ENCODE measurements around the gene CITED4.
"Not testable (repeated sequence)": the region's sequence is repeated elsewhere in the genome, so short reads cannot be mapped to it uniquely, and the experiment has no call there.

Gene CITED4

DNA sequence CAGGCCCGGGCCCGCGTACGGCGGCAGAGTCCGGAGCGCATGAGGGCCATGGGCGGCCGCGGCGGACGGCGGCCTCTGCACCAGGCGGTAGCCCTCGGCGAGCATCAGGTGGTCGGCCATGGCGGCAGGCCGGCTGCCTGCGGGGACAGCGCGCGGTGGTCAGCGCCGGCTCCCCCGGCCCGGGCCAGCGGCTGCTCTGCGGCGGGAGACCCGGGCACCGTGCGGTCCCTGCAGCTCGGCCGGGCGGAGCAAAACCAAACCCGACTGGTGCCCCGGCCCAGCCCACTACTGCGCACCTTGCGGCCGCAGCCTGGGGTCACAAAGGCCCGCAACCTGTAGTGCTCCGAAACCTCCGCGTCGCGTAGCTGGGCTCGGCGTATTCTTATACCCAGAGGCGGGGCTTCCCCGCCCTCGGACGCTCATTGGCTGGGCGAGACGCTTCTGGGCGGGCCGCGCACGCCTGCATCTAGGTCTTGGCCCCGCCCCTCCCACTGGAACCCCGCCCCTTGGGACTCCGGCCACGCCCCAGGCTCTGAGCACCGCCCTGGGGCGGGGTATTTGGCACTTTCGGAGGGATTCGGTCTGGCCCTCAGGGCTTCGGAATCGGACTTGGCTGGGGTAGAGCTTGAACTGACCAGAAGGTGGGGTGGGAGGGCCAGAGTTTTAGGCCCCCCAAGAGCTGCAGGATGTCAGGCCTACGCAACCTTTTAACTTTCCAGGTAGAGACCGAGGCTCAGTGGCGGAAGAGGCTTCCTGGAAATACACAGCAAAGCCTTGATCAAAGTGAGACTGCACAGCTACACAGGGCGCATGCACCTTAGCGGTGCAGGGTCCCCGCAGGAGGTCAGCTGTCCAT, at the start of gene CITED4:
Gene CITED4, minus strand, starts transcription at position 356 of the 856 bp plus-strand sequence. Its CDS starts 236 bp downstream, at position 120.
- peak; percentile 96 for DNase-seq

DNA sequence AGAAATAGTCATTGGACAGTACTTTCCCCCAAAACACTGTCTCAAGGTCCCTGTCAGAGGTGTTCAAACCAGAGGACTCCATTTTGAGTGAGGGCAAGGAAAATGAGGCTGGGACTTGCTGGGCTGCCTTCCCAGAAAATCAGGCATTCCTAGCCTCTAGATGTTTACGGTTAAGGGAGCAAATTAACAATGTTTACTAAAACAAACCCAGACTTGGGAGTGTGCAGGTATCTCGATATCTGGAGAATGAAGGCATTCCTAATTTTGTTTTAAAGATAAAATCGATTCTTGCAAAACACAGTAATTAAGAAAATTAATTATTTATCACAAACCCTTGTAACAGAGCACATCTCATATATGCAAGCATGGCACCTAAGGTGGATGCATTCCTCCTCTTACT, 48.9 kb upstream of the CITED4 start:
- no peak for DNase-seq

DNA sequence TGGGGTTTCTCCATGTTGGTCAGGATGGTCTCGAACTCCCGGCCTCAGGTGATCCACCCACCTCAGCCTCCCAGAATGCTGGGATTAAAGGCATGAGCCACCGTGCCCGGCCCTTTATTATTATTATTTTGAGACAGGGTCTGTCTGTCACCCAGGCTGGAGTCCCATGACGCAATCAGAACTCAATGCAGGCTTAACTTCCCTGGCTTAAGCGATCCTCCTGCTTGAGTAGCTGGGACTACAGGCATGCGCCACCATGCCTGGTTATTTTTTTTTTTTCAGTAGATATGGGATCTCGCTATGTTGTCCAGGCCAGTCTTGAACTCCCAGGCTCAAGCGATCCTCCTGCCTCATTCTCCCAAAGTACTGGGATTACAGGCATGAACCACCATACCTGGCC, 47.1 kb upstream of the CITED4 start:
- no peak for DNase-seq

GRCh38 chr1:40908350-40908749, 46.2 kb upstream of the CITED4 start:
- no peak for DNase-seq

DNA sequence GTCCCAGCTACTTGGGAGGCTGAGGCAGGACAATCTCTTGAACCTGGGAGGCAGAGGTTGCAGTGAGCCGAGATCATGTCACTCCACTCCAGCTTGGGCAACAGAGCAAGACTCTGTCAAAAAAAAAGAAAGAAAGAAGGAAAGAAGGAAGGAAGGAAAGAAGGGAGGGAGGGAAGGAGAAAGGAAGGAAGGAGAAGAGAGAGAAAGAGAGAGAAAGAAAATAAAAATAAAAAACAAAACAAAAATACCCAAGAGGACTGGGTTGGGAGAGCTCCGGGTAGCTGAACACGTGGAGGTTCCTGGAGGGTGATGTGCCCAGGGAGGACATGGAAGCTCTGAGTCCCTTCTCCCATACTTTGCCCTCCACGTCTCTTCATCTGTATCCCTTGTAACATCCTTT, 45.7 kb upstream of the CITED4 start:
- DNase-seq, result no peak

- no peak for DNase-seq
These were observed 44.7 kb upstream of the CITED4 start for GRCh38 chr1:40906781-40907400.

GRCh38 chr1:40905061-40905460, 42.9 kb upstream of the CITED4 start:
- DNase-seq, result no peak

GRCh38 chr1:40903106-40903505, 40.9 kb upstream of the CITED4 start:
- DNase-seq, result no peak

DNA sequence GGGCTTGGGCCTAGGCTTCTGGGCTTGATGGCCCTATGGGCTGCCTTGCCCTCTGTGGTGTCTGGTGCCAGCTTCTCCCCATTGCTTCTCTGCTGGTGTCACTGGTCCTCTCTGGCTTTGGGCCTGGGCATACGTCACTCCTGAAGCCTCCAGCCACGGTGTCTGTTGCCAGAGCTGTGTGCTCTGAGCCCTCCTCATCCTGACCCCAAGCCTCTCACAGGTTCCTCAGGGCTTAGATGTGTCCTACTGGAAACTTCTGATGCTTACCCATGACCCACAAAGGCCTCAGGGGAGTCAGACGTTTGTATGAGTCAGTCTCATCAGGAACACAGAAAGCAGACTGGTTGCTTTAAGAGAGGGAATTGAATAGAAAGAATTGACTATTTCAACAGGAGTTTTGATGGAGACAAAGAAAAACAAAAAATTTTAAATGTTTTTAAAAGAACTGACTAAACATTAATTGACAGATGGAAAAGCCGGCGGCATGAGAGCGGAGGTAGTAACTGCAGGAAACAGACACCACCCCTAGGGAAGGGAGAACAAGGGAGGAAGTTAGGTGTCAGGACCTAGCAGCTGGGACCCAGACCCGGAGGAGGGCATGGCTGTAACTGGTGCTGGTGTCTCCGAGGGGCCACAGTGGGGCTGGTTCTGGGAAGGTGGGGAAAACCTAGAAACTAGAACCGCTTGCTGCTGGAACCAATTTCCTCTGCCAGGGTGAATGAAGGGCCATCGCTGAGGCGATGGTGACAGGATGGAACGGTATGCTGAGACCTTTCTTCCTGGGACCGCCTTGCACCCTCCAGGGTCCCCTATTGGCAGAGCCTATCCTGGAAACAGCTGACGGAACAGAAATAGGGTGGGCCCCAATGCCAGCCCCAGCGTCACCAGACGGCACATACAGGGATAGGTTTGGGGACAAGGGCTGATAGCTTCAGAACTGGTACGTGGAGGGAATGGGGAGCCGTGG, 40.0 kb upstream of the CITED4 start:
- no peak for DNase-seq

GRCh38 chr1:40899230-40899870, 37.2 kb upstream of the CITED4 start:
- DNase-seq, result no peak

- DNase-seq, result no peak
These were observed 36.3 kb upstream of the CITED4 start for GRCh38 chr1:40898431-40898901.

DNA sequence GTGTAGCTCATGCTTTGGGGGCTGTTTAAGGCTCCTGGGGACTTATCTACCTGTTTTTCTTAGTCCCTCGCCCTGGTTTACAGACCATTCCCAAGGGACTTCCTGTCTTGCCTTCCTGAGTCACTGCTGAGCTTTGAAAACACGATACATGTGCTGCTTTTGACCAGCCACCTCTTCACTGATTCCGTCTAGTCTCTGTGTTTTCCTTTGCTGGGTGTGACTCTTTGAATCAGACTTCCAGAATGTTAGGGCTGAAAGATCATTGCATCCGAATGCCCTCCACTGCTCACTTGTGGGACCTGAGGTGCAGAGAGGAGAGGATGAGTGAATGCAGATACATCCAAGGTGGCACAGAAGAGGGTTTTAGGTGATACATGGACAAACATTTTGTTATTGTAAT, 35.4 kb upstream of the CITED4 start:
- DNase-seq, result no peak

DNA sequence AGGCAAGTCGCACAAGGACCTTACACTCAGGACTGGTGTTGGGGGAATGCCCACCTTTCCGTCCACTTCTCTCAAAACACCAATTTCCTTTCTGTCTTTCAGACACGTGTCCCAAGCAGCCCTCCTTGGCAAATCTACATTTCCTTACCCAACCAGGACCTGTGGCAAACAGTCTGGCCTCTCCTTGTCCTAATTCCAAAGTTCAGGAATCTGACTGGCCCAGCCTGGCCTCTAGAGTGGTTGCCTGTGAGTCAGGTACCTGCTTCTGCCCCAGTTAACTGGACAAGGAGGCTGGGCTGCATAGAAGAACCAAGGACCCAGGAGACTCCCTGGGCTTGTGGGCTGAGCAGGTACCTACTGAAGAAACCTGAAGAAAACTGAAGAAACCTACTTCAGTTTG, 34.3 kb upstream of the CITED4 start:
- no peak for DNase-seq

GRCh38 chr1:40895601-40896000, 33.4 kb upstream of the CITED4 start:
- no peak for DNase-seq

- DNase-seq, result not testable (repeated sequence)
These were observed 32.7 kb upstream of the CITED4 start for GRCh38 chr1:40894858-40895257.

- DNase-seq, result no peak
These were observed 32.3 kb upstream of the CITED4 start for GRCh38 chr1:40894455-40894854.

- no peak for DNase-seq
These were observed 31.8 kb upstream of the CITED4 start for GRCh38 chr1:40893946-40894345.

- no peak for DNase-seq
These were observed 30.2 kb upstream of the CITED4 start for GRCh38 chr1:40892354-40892753.

GRCh38 chr1:40890771-40891170, 28.6 kb upstream of the CITED4 start:
- DNase-seq, result no peak

DNA sequence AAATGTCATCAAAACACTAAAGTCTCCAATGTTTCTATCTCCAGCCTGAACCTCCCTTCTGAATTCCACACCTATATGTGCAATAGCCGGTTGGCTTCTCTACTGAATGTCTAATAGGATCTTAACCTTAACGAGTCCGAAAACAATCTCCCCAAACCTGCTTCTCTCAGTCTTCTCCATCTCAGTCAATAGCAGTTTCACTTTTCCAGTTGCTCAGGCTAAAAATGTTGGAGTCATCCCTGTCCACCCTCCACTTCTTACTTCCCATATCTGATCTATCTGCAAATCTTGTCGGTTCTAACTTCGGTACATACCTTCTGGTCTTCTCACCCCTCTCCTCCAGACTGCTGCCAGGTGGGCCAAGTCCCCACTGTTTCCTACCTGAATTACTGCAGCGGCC, 25.5 kb upstream of the CITED4 start:
- DNase-seq, result no peak

GRCh38 chr1:40887012-40887378, 24.8 kb upstream of the CITED4 start:
- DNase-seq, result no peak

DNA sequence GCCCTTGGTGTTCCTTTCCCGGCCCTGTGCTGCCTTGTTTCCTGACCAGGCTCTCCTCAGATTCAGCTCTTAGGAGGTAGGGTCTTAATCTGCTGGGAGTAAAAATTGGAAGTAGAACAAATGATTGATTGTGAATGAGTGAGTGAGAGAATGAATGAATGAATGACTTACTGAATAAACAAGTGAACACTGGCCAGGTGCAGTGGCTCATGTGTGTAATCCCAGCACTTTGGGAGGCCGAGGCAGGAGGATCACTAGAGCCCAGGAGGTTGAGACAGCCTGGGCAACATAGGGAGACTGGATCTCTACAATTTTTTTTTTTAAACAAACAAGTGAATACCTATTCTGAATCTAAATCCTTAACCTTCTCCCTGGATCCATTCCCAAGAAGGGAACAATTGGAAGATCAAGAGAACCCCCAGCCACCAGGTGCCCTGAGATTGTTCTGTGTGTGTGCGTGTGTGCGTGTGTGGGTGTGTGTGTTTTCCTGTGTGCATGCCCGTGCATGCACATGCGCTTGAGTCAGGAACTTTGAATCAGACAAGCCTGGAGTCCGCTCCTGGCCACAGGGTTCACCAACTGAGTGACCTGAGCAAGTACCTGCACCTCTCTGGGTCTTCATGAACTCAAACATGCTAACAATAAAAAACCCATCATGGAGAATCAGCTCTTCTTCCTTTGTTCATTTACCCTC, 24.3 kb upstream of the CITED4 start:
- no peak for DNase-seq
